ENCODE measurements around the gene HSDL1. TPM values are rescaled to one million over a fixed set of nuclear protein-coding genes. Genes with fewer than 3 reads are reported as not detected.
A peak's percentile ranks its signal among the peaks of the same experiment; 100 is the strongest.

HSDL1 gene
- total RNA-seq, 1 donor: 18.7 TPM

GRCh38 chr16:84082835-84083569, 62.0 kb downstream of the HSDL1 start:
- no peak overlapping the region for H3K4me3 ChIP-seq (ENCODE audit: low read depth, low read length)
- no peak for TF ChIP-seq CTCF (IDR thresholded peaks at IDR 0.05; ENCODE audit: insufficient read depth, low read length)
- peak; percentile 22 for DNase-seq (ENCODE audit: low read depth)

DNA sequence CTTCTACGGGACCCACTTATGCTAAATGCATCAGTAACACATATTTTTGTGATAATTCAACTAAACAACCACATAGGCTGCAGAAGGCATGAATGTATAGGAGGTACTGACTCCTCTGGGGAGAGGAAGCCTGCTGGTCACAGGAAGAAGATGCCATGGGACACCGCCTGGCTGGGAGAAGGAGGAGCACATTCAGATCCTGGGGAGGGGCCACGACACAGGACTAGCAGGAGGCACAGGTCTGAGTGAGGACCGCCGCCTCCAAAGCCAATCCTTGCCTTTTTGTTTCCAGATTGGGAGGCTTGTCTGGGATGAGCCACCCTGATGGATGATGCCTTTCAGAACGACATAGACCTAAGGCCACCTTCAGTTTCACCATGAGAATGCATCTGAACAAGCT, 62.9 kb downstream of the HSDL1 start:
- no peak for TF ChIP-seq CTCF (IDR thresholded peaks at IDR 0.05; ENCODE audit: insufficient read depth, low read length)
- DNase-seq (ENCODE audit: low read depth): no peak
- H3K4me3 ChIP-seq (ENCODE audit: low read depth, low read length): no peak overlapping the region

GRCh38 chr16:84081446-84081989, 63.5 kb downstream of the HSDL1 start:
- TF ChIP-seq CTCF (IDR thresholded peaks at IDR 0.05; ENCODE audit: insufficient read depth, low read length): no peak
- DNase-seq (ENCODE audit: low read depth): no peak
- no peak overlapping the region for H3K4me3 ChIP-seq (ENCODE audit: low read depth, low read length)

GRCh38 chr16:84080813-84081212, 64.2 kb downstream of the HSDL1 start:
- DNase-seq (ENCODE audit: low read depth): no peak
- no peak overlapping the region for H3K4me3 ChIP-seq (ENCODE audit: low read depth, low read length)
- no peak for TF ChIP-seq CTCF (IDR thresholded peaks at IDR 0.05; ENCODE audit: insufficient read depth, low read length)

GRCh38 chr16:84080378-84080777, 64.6 kb downstream of the HSDL1 start:
- no peak for DNase-seq (ENCODE audit: low read depth)
- H3K4me3 ChIP-seq (ENCODE audit: low read depth, low read length): no peak overlapping the region
- TF ChIP-seq CTCF (IDR thresholded peaks at IDR 0.05; ENCODE audit: insufficient read depth, low read length): no peak

- TF ChIP-seq CTCF (IDR thresholded peaks at IDR 0.05; ENCODE audit: insufficient read depth, low read length): no peak
- H3K4me3 ChIP-seq (ENCODE audit: low read depth, low read length): no peak overlapping the region
- DNase-seq (ENCODE audit: low read depth): no peak
Measured at GRCh38 chr16:84079664-84080063, 65.3 kb downstream of the HSDL1 start.

All from fibroblast of the aortic adventitia (primary cell).